Trophoblast cell (in vitro differentiated cells and primary cell): ENCODE results near the gene ARRDC3.
A peak's percentile ranks its signal among the peaks of the same experiment; 100 is the strongest.

Source experiments
- DNase-seq, 2 donors: peaks; one replicate each; pipeline ENCODE4 v3.0.0-alpha.2; 2016
- H2AFZ ChIP-seq: 2 replicates; pipeline ENCODE4 v1.6.1; 2013; ENCODE audit warnings: low read length, moderate library complexity, mild to moderate bottlenecking; ENCODE audit not compliant: insufficient read depth, poor library complexity
- H2AK5ac ChIP-seq: 2 replicates; pipeline ENCODE4 v1.6.1; 2013; ENCODE audit warnings: mild to moderate bottlenecking, low read length
- H2BK120ac ChIP-seq: 2 replicates; pipeline ENCODE4 v1.6.1; 2013; ENCODE audit warnings: low read length, mild to moderate bottlenecking, moderate library complexity; ENCODE audit not compliant: insufficient read depth, poor library complexity
- H2BK12ac ChIP-seq: 2 replicates; pipeline ENCODE4 v1.6.1; 2013; ENCODE audit warnings: mild to moderate bottlenecking, low read length, moderate library complexity
- H2BK5ac ChIP-seq: 2 replicates; pipeline ENCODE4 v1.6.1; 2013; ENCODE audit warnings: low read length, low read depth, moderate library complexity, mild to moderate bottlenecking; ENCODE audit not compliant: poor library complexity
- H3K14ac ChIP-seq: 2 replicates; pipeline ENCODE4 v1.6.1; 2013; ENCODE audit warnings: mild to moderate bottlenecking, low read length
- H3K18ac ChIP-seq: 2 replicates; pipeline ENCODE4 v1.6.1; 2013; ENCODE audit warnings: mild to moderate bottlenecking, low read length
- H3K23ac ChIP-seq: 2 replicates; pipeline ENCODE4 v1.6.1; 2013; ENCODE audit warnings: low read length
- H3K27ac ChIP-seq: 2 replicates; pipeline ENCODE4 v1.5.1; 2013; ENCODE audit warnings: low read depth, mild to moderate bottlenecking, inconsistent platforms, low read length, moderate library complexity
- H3K27me3 ChIP-seq: 2 replicates; pipeline ENCODE4 v1.6.1; 2013; ENCODE audit warnings: inconsistent platforms, mild to moderate bottlenecking, low read length, moderate library complexity; ENCODE audit not compliant: insufficient read depth
- H3K36me3 ChIP-seq, 2 experiments: 1 replicate in 1 of 2; 2 replicates in 1 of 2; pipeline ENCODE4 v1.6.1; 2013; ENCODE audit warnings: low read length in 2 of 2, mild to moderate bottlenecking in 2 of 2, moderate library complexity in 1 of 2; ENCODE audit not compliant: insufficient read depth in 2 of 2, control insufficient read depth in 1 of 2
- H3K4ac ChIP-seq: 2 replicates; pipeline ENCODE4 v1.6.1; 2013; ENCODE audit warnings: low read depth, mild to moderate bottlenecking, low read length, moderate library complexity
- H3K4me1 ChIP-seq, 2 experiments: 1 replicate in 1 of 2; 2 replicates in 1 of 2; pipeline ENCODE4 v1.6.1; 2013; ENCODE audit warnings: low read length in 2 of 2, mild to moderate bottlenecking in 2 of 2, moderate library complexity in 1 of 2; ENCODE audit not compliant: insufficient read depth in 2 of 2, control insufficient read depth in 1 of 2
- H3K4me2 ChIP-seq: 2 replicates; pipeline ENCODE4 v1.6.1; 2013; ENCODE audit warnings: inconsistent platforms, mild to moderate bottlenecking, low read length, moderate library complexity
- H3K4me3 ChIP-seq: 2 replicates; pipeline ENCODE4 v1.5.1; 2013; ENCODE audit warnings: mild to moderate bottlenecking, low read depth, low read length, inconsistent platforms
- H3K79me1 ChIP-seq: one replicate; pipeline ENCODE4 v1.6.1; 2013; ENCODE audit warnings: low read length
- H3K79me2 ChIP-seq: 2 replicates; pipeline ENCODE4 v1.6.1; 2013; ENCODE audit warnings: low read length, mild to moderate bottlenecking; ENCODE audit not compliant: control insufficient read depth, insufficient read depth, poor library complexity
- H3K9ac ChIP-seq: 2 replicates; pipeline ENCODE4 v1.6.1; 2013; ENCODE audit warnings: mild to moderate bottlenecking, low read length
- H3K9me3 ChIP-seq: 2 replicates; pipeline ENCODE4 v1.6.1; 2013; ENCODE audit warnings: low read depth, mild to moderate bottlenecking, control low read depth, inconsistent platforms, low read length; ENCODE audit not compliant: insufficient read depth
- H4K12ac ChIP-seq: 2 replicates; pipeline ENCODE4 v1.6.1; 2013; ENCODE audit warnings: low read depth, mild to moderate bottlenecking, low read length, moderate library complexity
- H4K8ac ChIP-seq: 2 replicates; pipeline ENCODE4 v1.6.1; 2013; ENCODE audit warnings: low read depth, mild to moderate bottlenecking, low read length, moderate library complexity
- H4K91ac ChIP-seq: one replicate; pipeline ENCODE4 v1.6.1; 2013; ENCODE audit warnings: low read depth, mild to moderate bottlenecking, low read length, moderate library complexity
- WGBS: extraction: QIAGEN DNeasy Blood & Tissue Kit; methylation state at CpG from one replicate; pipeline ENCODE4 v1.1.7; 2013; ENCODE audit warnings: missing lambda C conversion rate; ENCODE audit not compliant: insufficient read length, insufficient coverage; ENCODE audit errors: extremely low coverage; 5-methylcytosine and 5-hydroxymethylcytosine counted together

ARRDC3 gene

GRCh38 chr5:91381239-91381773, 1.8 kb downstream of the ARRDC3 start:
- no peak overlapping the region for H3K14ac ChIP-seq
- H3K4me3 ChIP-seq, result peak overlapping the region; percentile 64
- H3K9ac ChIP-seq, result peak overlapping the region; percentile 65
- peaks cover 7% of the 10 kb centered on the region for H3K79me2 ChIP-seq
- H2AK5ac ChIP-seq, result no peak overlapping the region
- H2BK12ac ChIP-seq, result no peak overlapping the region
- H4K12ac ChIP-seq, result no peak overlapping the region
- H2BK5ac ChIP-seq, result no peak overlapping the region
- no peak for DNase-seq
- H4K8ac ChIP-seq, result no peak overlapping the region
- no peak overlapping the region for H3K23ac ChIP-seq
- peak overlapping the region; percentile 93 for H3K4me2 ChIP-seq
- H2AFZ ChIP-seq, result no peak overlapping the region
- peak overlapping the region; percentile 71 for H3K27ac ChIP-seq
- H3K36me3 ChIP-seq, result peaks cover 2% of the 10 kb centered on the region in 2 experiments
- no peaks in the 10 kb centered on the region for H3K9me3 ChIP-seq
- H2BK120ac ChIP-seq, result no peak overlapping the region
- WGBS, result no CpG with 5 or more reads among the region's 6 CpGs
- no peak overlapping the region for H4K91ac ChIP-seq
- no peaks in the 10 kb centered on the region for H3K27me3 ChIP-seq
- H3K4me1 ChIP-seq, result no peaks in the 10 kb centered on the region
- H3K79me1 ChIP-seq, result peaks cover 10% of the 10 kb centered on the region
- H3K4ac ChIP-seq, result no peak overlapping the region
- no peak overlapping the region for H3K18ac ChIP-seq

GRCh38 chr5:91380491-91381238, 2.5 kb downstream of the ARRDC3 start:
- Histone ChIP-seq H3K27me3 (no peaks in the 10 kb centered on the region), H4K8ac (peak overlapping the region; percentile 90), H3K9ac (peak overlapping the region; percentile 99), H2AK5ac (peak overlapping the region; percentile 95), H3K23ac (peak overlapping the region; percentile 24), H3K4me1 (no peaks in the 10 kb centered on the region), H3K4ac (peak overlapping the region; percentile 88), H3K18ac (peak overlapping the region; percentile 98), H2BK12ac (peak overlapping the region; percentile 43), H3K27ac (peak overlapping the region; percentile 98), H3K14ac (peak overlapping the region; percentile 89), H3K36me3 (peaks cover 2% of the 10 kb centered on the region in 2 experiments), H2BK120ac (peak overlapping the region; percentile 85), H4K12ac (peak overlapping the region; percentile 94), H4K91ac (peak overlapping the region; percentile 90), H2BK5ac (peak overlapping the region; percentile 75), H3K79me1 (peaks cover 10% of the 10 kb centered on the region), H3K4me3 (peak overlapping the region; percentile 83), H3K79me2 (peaks cover 7% of the 10 kb centered on the region), H3K9me3 (no peaks in the 10 kb centered on the region), H2AFZ (peak overlapping the region; percentile 87), H3K4me2 (peak overlapping the region; percentile 93)
- WGBS, result no CpG with 5 or more reads among the region's 42 CpGs
- peak; percentile 94 to 97 for DNase-seq

- peak overlapping the region; percentile 93 for H3K4me2 ChIP-seq
- peaks cover 10% of the 10 kb centered on the region for H3K79me1 ChIP-seq
- H3K9me3 ChIP-seq, result no peaks in the 10 kb centered on the region
- peaks cover 7% of the 10 kb centered on the region for H3K79me2 ChIP-seq
- peak overlapping the region; percentile 99 for H3K9ac ChIP-seq
- no peaks in the 10 kb centered on the region for H3K27me3 ChIP-seq
- peak overlapping the region; percentile 85 for H2BK120ac ChIP-seq
- WGBS, result no CpG with 5 or more reads among the region's 65 CpGs
- H2AK5ac ChIP-seq, result peak overlapping the region; percentile 95
- no peak overlapping the region for H3K23ac ChIP-seq
- H2BK12ac ChIP-seq, result no peak overlapping the region
- peak overlapping the region; percentile 90 for H4K8ac ChIP-seq
- peak overlapping the region; percentile 89 for H3K14ac ChIP-seq
- peak overlapping the region; percentile 90 for H4K91ac ChIP-seq
- peak overlapping the region; percentile 98 for H3K18ac ChIP-seq
- H2BK5ac ChIP-seq, result peak overlapping the region; percentile 97
- peak overlapping the region; percentile 88 for H3K4ac ChIP-seq
- peak overlapping the region; percentile 98 for H3K27ac ChIP-seq
- peaks cover 2% of the 10 kb centered on the region in 2 experiments for H3K36me3 ChIP-seq
- DNase-seq, result peak; percentile 92 to 94
- no peaks in the 10 kb centered on the region for H3K4me1 ChIP-seq
- H2AFZ ChIP-seq, result peak overlapping the region; percentile 23
- peak overlapping the region; percentile 94 for H4K12ac ChIP-seq
- peak overlapping the region; percentile 83 for H3K4me3 ChIP-seq
These were observed 3.1 kb downstream of the ARRDC3 start for GRCh38 chr5:91379914-91380490.

GRCh38 chr5:91379246-91379913, 3.7 kb downstream of the ARRDC3 start:
- Histone ChIP-seq H2BK5ac (peak overlapping the region; percentile 97), H3K4me3 (peak overlapping the region; percentile 46), H3K79me1 (peaks cover 10% of the 10 kb centered on the region)

More at GRCh38 chr5:91379246-91379913, 3.7 kb downstream of the ARRDC3 start:
- no peak overlapping the region for H3K18ac ChIP-seq
- no peak for DNase-seq
- H2BK12ac ChIP-seq, result no peak overlapping the region
- peak overlapping the region; percentile 27 for H4K12ac ChIP-seq
- no peak overlapping the region for H2AK5ac ChIP-seq
- WGBS, result no CpG with 5 or more reads among the region's 12 CpGs
- H3K4me1 ChIP-seq, result no peaks in the 10 kb centered on the region
- peak overlapping the region; percentile 73 for H2BK120ac ChIP-seq
- H3K23ac ChIP-seq, result no peak overlapping the region
- H4K91ac ChIP-seq, result peak overlapping the region; percentile 89
- H4K8ac ChIP-seq, result peak overlapping the region; percentile 90
- H3K9me3 ChIP-seq, result no peaks in the 10 kb centered on the region
- H3K36me3 ChIP-seq, result peaks cover 6 to 8% of the 10 kb centered on the region in 2 experiments
- H3K79me2 ChIP-seq, result peaks cover 7% of the 10 kb centered on the region
- H3K4ac ChIP-seq, result no peak overlapping the region
- H3K4me2 ChIP-seq, result peak overlapping the region; percentile 88
- peak overlapping the region; percentile 87 for H3K14ac ChIP-seq
- H3K27me3 ChIP-seq, result no peaks in the 10 kb centered on the region
- H3K27ac ChIP-seq, result peak overlapping the region; percentile 98
- H2AFZ ChIP-seq, result no peak overlapping the region
- H3K9ac ChIP-seq, result peak overlapping the region; percentile 91
